ENCODE measurements around the gene NFIC. TPM values are rescaled to one million over a fixed set of nuclear protein-coding genes. Genes with fewer than 3 reads are reported as not detected.

The NFIC gene
- total and polyA plus RNA-seq, 2 donors from 2014 or later: 20.3 to 173 TPM

GRCh38 chr19:3513229-3514140 lies 147.1 kb downstream of the NFIC start:
- Histone ChIP-seq H3K4me3 (ENCODE audit: low read length in 3 of 3) (no peak overlapping the region), H3K27me3 (ENCODE audit: control insufficient read depth, insufficient read depth, low read length) (no peaks in the 10 kb centered on the region), H3K27ac (ENCODE audit: low read depth in 2 of 2, low read length in 2 of 2) (no peak overlapping the region), H3K4me1 (ENCODE audit: control insufficient read depth in 2 of 3, insufficient read depth in 2 of 3, low read depth in 1 of 3, low read length in 3 of 3) (peaks cover 0 to 13% (median 7%) of the 10 kb centered on the region in 3 donors), H3K9me3 (ENCODE audit: control insufficient read depth in 2 of 3, insufficient read depth in 1 of 3, low read length in 3 of 3) (no peaks in the 10 kb centered on the region), H3K9ac (ENCODE audit: low read length in 3 of 3) (no peak overlapping the region), H3K36me3 (ENCODE audit: control insufficient read depth in 2 of 3, insufficient read depth in 3 of 3, low read length in 3 of 3) (peaks cover 0 to 10% (median under 1%) of the 10 kb centered on the region in 3 donors)
- TF ChIP-seq CTCF (IDR thresholded peaks at IDR 0.05; ENCODE audit: borderline replicate concordance, extremely low read depth, insufficient read depth): no peak
- FAIRE-seq: no peak
- DNase-seq: no peak
- intact Hi-C loops (cut with DNase I): no loop called here

- peaks cover 0 to 13% (median 4%) of the 10 kb centered on the region in 3 donors for H3K36me3 ChIP-seq (ENCODE audit: control insufficient read depth in 2 of 3, insufficient read depth in 3 of 3, low read length in 3 of 3)
- no peak overlapping the region for H3K4me3 ChIP-seq (ENCODE audit: low read length in 3 of 3)
- no peaks in the 10 kb centered on the region for H3K9me3 ChIP-seq (ENCODE audit: control insufficient read depth in 2 of 3, insufficient read depth in 1 of 3, low read length in 3 of 3)
- intact Hi-C loops (cut with DNase I): no loop called here
- H3K27ac ChIP-seq (ENCODE audit: low read depth in 2 of 2, low read length in 2 of 2): no peak overlapping the region
- H3K9ac ChIP-seq (ENCODE audit: low read length in 3 of 3): no peak overlapping the region
- FAIRE-seq: no peak
- no peaks in the 10 kb centered on the region for H3K27me3 ChIP-seq (ENCODE audit: control insufficient read depth, insufficient read depth, low read length)
- TF ChIP-seq CTCF (IDR thresholded peaks at IDR 0.05; ENCODE audit: borderline replicate concordance, extremely low read depth, insufficient read depth): no peak
- no peak for DNase-seq
- H3K4me1 ChIP-seq (ENCODE audit: control insufficient read depth in 2 of 3, insufficient read depth in 2 of 3, low read depth in 1 of 3, low read length in 3 of 3): peaks cover 0 to 13% (median 7%) of the 10 kb centered on the region in 3 donors
These were observed 148.5 kb downstream of the NFIC start for GRCh38 chr19:3514930-3515329.

GRCh38 chr19:3515891-3516422 lies 149.6 kb downstream of the NFIC start:
- DNase-seq (peak in 1 of 5 donors; percentile 40), FAIRE-seq (no peak)
- Histone ChIP-seq H3K4me3 (ENCODE audit: low read length in 3 of 3) (no peak overlapping the region), H3K9me3 (ENCODE audit: control insufficient read depth in 2 of 3, insufficient read depth in 1 of 3, low read length in 3 of 3) (no peaks in the 10 kb centered on the region), H3K9ac (ENCODE audit: low read length in 3 of 3) (no peak overlapping the region), H3K27ac (ENCODE audit: low read depth in 2 of 2, low read length in 2 of 2) (no peak overlapping the region), H3K4me1 (ENCODE audit: control insufficient read depth in 2 of 3, insufficient read depth in 2 of 3, low read depth in 1 of 3, low read length in 3 of 3) (peaks cover 0 to 13% (median 7%) of the 10 kb centered on the region in 3 donors), H3K27me3 (ENCODE audit: control insufficient read depth, insufficient read depth, low read length) (no peaks in the 10 kb centered on the region), H3K36me3 (ENCODE audit: control insufficient read depth in 2 of 3, insufficient read depth in 3 of 3, low read length in 3 of 3) (peaks cover 0 to 10% (median 4%) of the 10 kb centered on the region in 3 donors)
- intact Hi-C loops (cut with DNase I): no loop called here
- TF ChIP-seq CTCF (IDR thresholded peaks at IDR 0.05; ENCODE audit: borderline replicate concordance, extremely low read depth, insufficient read depth): no peak

Measured in kidney (tissue), 14 donors.